NB4 (cell line): Measurements from ENCODE around the gene KL.

ENCODE experiments used
- CTCF ChIP-seq: IDR thresholded peaks from one replicate; pipeline ENCODE4 v1.5.1; 2012; ENCODE audit warnings: low read depth, low read length
- MAX ChIP-seq: IDR thresholded peaks from 2 replicates; pipeline ENCODE4 v1.6.1; 2011; ENCODE audit warnings: low read depth, low read length
- MYC ChIP-seq: IDR thresholded peaks from 2 replicates; pipeline ENCODE4 v1.6.1; 2011; ENCODE audit warnings: low read depth, low read length
- POLR2A ChIP-seq: IDR thresholded peaks from 2 replicates; pipeline ENCODE4 v1.6.1; 2011; ENCODE audit warnings: mild to moderate bottlenecking; ENCODE audit not compliant: insufficient read length; ENCODE audit errors: extremely low read depth

- TF ChIP-seq CTCF: no peak
- no peak for TF ChIP-seq MAX
- no peak for TF ChIP-seq POLR2A
- TF ChIP-seq MYC: no peak
These were observed 96.5 kb downstream of the KL start for GRCh38 chr13:33112766-33113165.
